GM23248 (cell line): ENCODE measurements around the gene IFNL1.

Experiments
- EZH2 ChIP-seq: fragments of 200-600 bp; sonication (generic); IDR thresholded peaks from 2 replicates; pipeline ENCODE4 v1.6.1; 2018; ENCODE audit warnings: antibody characterized with exemption, mild to moderate bottlenecking; ENCODE audit not compliant: insufficient read depth, poor library complexity, severe bottlenecking
- EZH2phosphoT487 ChIP-seq: fragments of 200-600 bp; sonication (generic); IDR thresholded peaks from 2 replicates; pipeline ENCODE4 v1.6.1; 2018; ENCODE audit warnings: antibody characterized with exemption, moderate library complexity, mild to moderate bottlenecking, low read depth; ENCODE audit not compliant: insufficient read depth

GRCh38 chr19:39310558-39311311 is 14.5 kb downstream of the IFNL1 start:
- TF ChIP-seq EZH2 (no peak), EZH2phosphoT487 (no peak)
